GM12873 (cell line): ENCODE results near the gene OR5K2.

Experiments used
- TF ChIP-seq, protein P1 (sequence below): IDR thresholded peaks from 2 replicates; pipeline ENCODE4 v1.5.1; 2012; ENCODE audit warnings: low read depth, mild to moderate bottlenecking, moderate library complexity, low read length, control low read depth; ENCODE audit not compliant: insufficient read depth; ENCODE audit errors: missing control alignments

The OR5K2 gene

GRCh38 chr3:98542623-98543022 is 45.1 kb downstream of the OR5K2 start:
- TF ChIP-seq, protein P1, sequence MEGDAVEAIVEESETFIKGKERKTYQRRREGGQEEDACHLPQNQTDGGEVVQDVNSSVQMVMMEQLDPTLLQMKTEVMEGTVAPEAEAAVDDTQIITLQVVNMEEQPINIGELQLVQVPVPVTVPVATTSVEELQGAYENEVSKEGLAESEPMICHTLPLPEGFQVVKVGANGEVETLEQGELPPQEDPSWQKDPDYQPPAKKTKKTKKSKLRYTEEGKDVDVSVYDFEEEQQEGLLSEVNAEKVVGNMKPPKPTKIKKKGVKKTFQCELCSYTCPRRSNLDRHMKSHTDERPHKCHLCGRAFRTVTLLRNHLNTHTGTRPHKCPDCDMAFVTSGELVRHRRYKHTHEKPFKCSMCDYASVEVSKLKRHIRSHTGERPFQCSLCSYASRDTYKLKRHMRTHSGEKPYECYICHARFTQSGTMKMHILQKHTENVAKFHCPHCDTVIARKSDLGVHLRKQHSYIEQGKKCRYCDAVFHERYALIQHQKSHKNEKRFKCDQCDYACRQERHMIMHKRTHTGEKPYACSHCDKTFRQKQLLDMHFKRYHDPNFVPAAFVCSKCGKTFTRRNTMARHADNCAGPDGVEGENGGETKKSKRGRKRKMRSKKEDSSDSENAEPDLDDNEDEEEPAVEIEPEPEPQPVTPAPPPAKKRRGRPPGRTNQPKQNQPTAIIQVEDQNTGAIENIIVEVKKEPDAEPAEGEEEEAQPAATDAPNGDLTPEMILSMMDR: no peak

DNA sequence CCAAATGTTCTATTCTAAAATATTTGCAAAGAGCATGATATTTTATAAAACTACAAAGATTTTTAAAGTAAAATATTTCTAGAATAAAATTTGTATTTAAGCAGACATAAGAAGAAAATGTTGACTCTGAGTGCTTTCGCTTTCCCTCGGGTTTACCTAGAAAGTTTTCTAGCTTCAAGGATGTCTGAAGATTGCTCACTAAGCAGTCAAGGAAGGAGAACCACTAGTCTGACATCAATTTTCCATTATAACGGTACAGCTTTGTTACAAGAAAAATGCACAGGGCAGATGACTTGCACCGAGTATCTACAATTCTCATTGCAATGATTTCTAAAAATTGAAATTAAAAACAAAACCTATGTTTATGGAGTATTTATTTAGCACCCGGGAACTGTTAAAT is 48.5 kb downstream of the OR5K2 start:
- TF ChIP-seq, protein P1: no peak
